WTC11 (cell line): Measurements from ENCODE around the gene DGKG.

Source experiments
- CTCF ChIP-seq: fragments of 200-600 bp; IDR thresholded peaks from 2 replicates; pipeline ENCODE4 v1.8.0; 2022; ENCODE audit warnings: antibody characterized with exemption
- E2F4 ChIP-seq: sonication (generic); formaldehyde crosslinking; IDR thresholded peaks from 2 replicates; pipeline ENCODE4 v1.8.1; 2022; ENCODE audit warnings: low read depth, mild to moderate bottlenecking, moderate library complexity, missing genetic modification reagents, borderline replicate concordance
- ETV6 ChIP-seq: sonication (generic); formaldehyde crosslinking; IDR thresholded peaks from 2 replicates; pipeline ENCODE4 v1.8.1; 2022; ENCODE audit warnings: mild to moderate bottlenecking, missing genetic modification reagents
- NR1H2 ChIP-seq: sonication (generic); formaldehyde crosslinking; IDR thresholded peaks from 2 replicates; pipeline ENCODE4 v1.9.0; 2021; ENCODE audit warnings: mild to moderate bottlenecking, moderate library complexity, missing genetic modification reagents
- PRDM15 ChIP-seq: sonication (generic); formaldehyde crosslinking; IDR thresholded peaks from 2 replicates; pipeline ENCODE4 v1.8.0; 2022; ENCODE audit warnings: missing genetic modification reagents
- TEAD1 ChIP-seq: sonication (generic); formaldehyde crosslinking; IDR thresholded peaks from 2 replicates; pipeline ENCODE4 v1.8.0; 2022; ENCODE audit warnings: mild to moderate bottlenecking, missing genetic modification reagents
- TP53 ChIP-seq: sonication (generic); formaldehyde crosslinking; IDR thresholded peaks from 2 replicates; pipeline ENCODE4 v1.8.1; 2023; ENCODE audit warnings: mild to moderate bottlenecking, missing genetic modification reagents
- USF2 ChIP-seq: sonication (generic); formaldehyde crosslinking; IDR thresholded peaks from 2 replicates; pipeline ENCODE4 v1.8.1; 2023; ENCODE audit warnings: mild to moderate bottlenecking, missing genetic modification reagents, moderate library complexity
- ZBTB21 ChIP-seq: sonication (generic); formaldehyde crosslinking; IDR thresholded peaks from 2 replicates; pipeline ENCODE4 v1.8.1; 2023; ENCODE audit warnings: mild to moderate bottlenecking, missing genetic modification reagents, borderline replicate concordance
- ZBTB43 ChIP-seq: sonication (generic); formaldehyde crosslinking; IDR thresholded peaks from 2 replicates; pipeline ENCODE4 v1.8.1; 2023; ENCODE audit warnings: mild to moderate bottlenecking, missing genetic modification reagents
- ZNF121 ChIP-seq: sonication (generic); formaldehyde crosslinking; IDR thresholded peaks from 2 replicates; pipeline ENCODE4 v1.8.0; 2023; ENCODE audit warnings: missing genetic modification reagents
- ZNF232 ChIP-seq: sonication (generic); formaldehyde crosslinking; IDR thresholded peaks from 2 replicates; pipeline ENCODE4 v1.8.0; 2022; ENCODE audit warnings: mild to moderate bottlenecking, missing genetic modification reagents
- ZNF512 ChIP-seq: sonication (generic); formaldehyde crosslinking; IDR thresholded peaks from 2 replicates; pipeline ENCODE4 v1.8.1; 2022; ENCODE audit warnings: missing genetic modification reagents, borderline replicate concordance
- TF ChIP-seq, protein P1 (sequence below): sonication (generic); formaldehyde crosslinking; IDR thresholded peaks from 2 replicates; pipeline ENCODE4 v1.8.0; 2022; ENCODE audit warnings: mild to moderate bottlenecking, missing genetic modification reagents

DNA sequence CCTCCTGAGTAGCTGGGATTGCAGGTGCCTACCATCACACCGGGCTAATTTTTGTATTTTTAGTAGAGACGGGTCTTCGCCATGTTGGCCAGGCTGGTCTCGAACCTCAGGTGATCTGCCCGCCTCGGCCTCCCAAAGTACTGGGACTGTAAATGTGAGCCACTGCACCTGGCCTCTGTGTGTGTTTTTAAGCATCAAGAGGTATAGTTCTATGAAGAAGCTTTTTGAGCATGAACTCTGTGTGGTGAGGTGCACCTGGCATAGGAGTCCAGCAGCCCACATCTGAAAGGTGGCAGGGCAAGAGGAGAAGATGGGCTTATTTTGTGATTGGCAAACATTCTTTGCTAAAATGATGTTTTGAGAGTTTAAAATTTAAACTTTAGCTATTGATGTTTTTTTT, 118.0 kb downstream of the DGKG start:
- TF ChIP-seq E2F4 (CRISPR knock-in tag) (no peak), USF2 (CRISPR knock-in tag) (no peak), ZNF232 (CRISPR knock-in tag) (no peak), ZBTB21 (CRISPR knock-in tag) (no peak), ZNF121 (CRISPR knock-in tag) (no peak), CTCF (no peak), PRDM15 (CRISPR knock-in tag) (no peak), ZNF512 (CRISPR knock-in tag) (no peak), TP53 (CRISPR knock-in tag) (no peak), TEAD1 (CRISPR knock-in tag) (no peak), ZBTB43 (CRISPR knock-in tag) (no peak), ETV6 (CRISPR knock-in tag) (no peak), NR1H2 (no peak)
- TF ChIP-seq, protein P1, sequence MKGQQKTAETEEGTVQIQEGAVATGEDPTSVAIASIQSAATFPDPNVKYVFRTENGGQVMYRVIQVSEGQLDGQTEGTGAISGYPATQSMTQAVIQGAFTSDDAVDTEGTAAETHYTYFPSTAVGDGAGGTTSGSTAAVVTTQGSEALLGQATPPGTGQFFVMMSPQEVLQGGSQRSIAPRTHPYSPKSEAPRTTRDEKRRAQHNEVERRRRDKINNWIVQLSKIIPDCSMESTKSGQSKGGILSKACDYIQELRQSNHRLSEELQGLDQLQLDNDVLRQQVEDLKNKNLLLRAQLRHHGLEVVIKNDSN (CRISPR knock-in tag): no peak
